Spleen (tissue), 11 donors: ENCODE measurements around the gene DEPDC4. TPM values are rescaled to one million over a fixed set of nuclear protein-coding genes. Genes with fewer than 3 reads are reported as not detected.
"Not testable (repeated sequence)": the region's sequence is repeated elsewhere in the genome, so short reads cannot be mapped to it uniquely, and the experiment has no call there.

Experiments
- DNase-seq: peaks from one replicate; pipeline ENCODE4 v3.0.0-alpha.2; 2020
- H3K27ac ChIP-seq, 8 donors: fragments of 200-600 bp; sonication (generic) in 7 of 8; 1 replicate in 4 of 8; 2 replicates in 4 of 8; pipeline versions ENCODE4 v1.5.0 to v1.8.0; 2016 to 2021; ENCODE audit warnings: inconsistent platforms in 4 of 8, mild to moderate bottlenecking in 4 of 8, moderate library complexity in 1 of 8
- H3K27me3 ChIP-seq, 7 donors: fragments of 200-600 bp; sonication (generic) in 6 of 7; replicated peaks in 1 of 7; 1 replicate in 4 of 7; 2 replicates in 3 of 7; pipeline versions ENCODE4 v1.5.0 to v1.8.0; 2016 to 2021; ENCODE audit warnings: inconsistent platforms in 3 of 7, mild to moderate bottlenecking in 1 of 7
- H3K36me3 ChIP-seq, 6 donors: fragments of 200-600 bp; sonication (generic) in 5 of 6; 1 replicate in 4 of 6; 2 replicates in 2 of 6; pipeline versions ENCODE4 v1.5.0 to v1.8.0; 2016 to 2021; ENCODE audit warnings: inconsistent platforms in 2 of 6
- H3K4me1 ChIP-seq, 6 donors: fragments of 200-600 bp; sonication (generic) in 5 of 6; 1 replicate in 3 of 6; 2 replicates in 3 of 6; pipeline versions ENCODE4 v1.5.0 to v1.8.0; 2016 to 2021; ENCODE audit warnings: inconsistent platforms in 3 of 6
- H3K4me3 ChIP-seq, 8 donors: fragments of 200-600 bp; sonication (generic) in 7 of 8; 1 replicate in 4 of 8; 2 replicates in 4 of 8; pipeline versions ENCODE4 v1.5.0 to v1.8.0; 2016 to 2021; ENCODE audit warnings: inconsistent platforms in 4 of 8, mild to moderate bottlenecking in 4 of 8, moderate library complexity in 2 of 8
- H3K9me3 ChIP-seq, 8 donors: fragments of 200-600 bp; sonication (generic) in 7 of 8; 1 replicate in 4 of 8; 2 replicates in 4 of 8; pipeline versions ENCODE4 v1.5.0 to v1.8.0; 2016 to 2021; ENCODE audit warnings: inconsistent platforms in 4 of 8
- POLR2A ChIP-seq, 3 donors: fragments of 450-650 bp; IDR thresholded peaks; one replicate each; pipeline ENCODE4 v1.5.1; 2017; ENCODE audit warnings: antibody characterized with exemption in 3 of 3, mild to moderate bottlenecking in 1 of 3
- POLR2AphosphoS5 ChIP-seq, 3 donors: sonication (generic); formaldehyde crosslinking; IDR thresholded peaks; one replicate each; pipeline ENCODE4 v1.5.1; 2017; ENCODE audit warnings: antibody characterized with exemption in 3 of 3
- WGBS, 5 donors: extraction: QIAGEN DNeasy Blood & Tissue Kit in 3 of 5; methylation state at CpG; one replicate each; pipeline versions ENCODE4 v1.1.5 to v1.1.7; 2013 to 2018; 5-methylcytosine and 5-hydroxymethylcytosine counted together
- intact Hi-C: fragments of 100-400 bp; cut with DNase I; formaldehyde crosslinking; loops from one replicate; pipeline ENCODE4 v1.15.0; 2023; ENCODE audit warnings: low total_unique reads
- polyA plus RNA-seq, 3 donors: library from polyadenylated mRNA; stranded (reverse); fragments of 200-250 nt; gene quantifications; one replicate each; pipeline ENCODE4 v1.2.1, GENCODE V29; 2013
- total RNA-seq, 7 donors: library from RNA; depleted of rRNA in 3 of 7; stranded (reverse); fragments of >200 nt in 3 of 7; fragmentation: NEBNext Ultra II Directional in 4 of 7; extraction: Animal tissue kit (Norgen Biotek cat#: 25700) in 4 of 7; gene quantifications; one replicate each; pipeline versions ENCODE4 v1.1.0 to v1.2.1, GENCODE V29; 2016 to 2021
- TF ChIP-seq, protein P1 (sequence below), 11 experiments: fragments of 200-600 bp in 7 of 11; fragments of 450-650 bp in 4 of 11; sonication (generic) in 4 of 11; IDR thresholded peaks in 8 of 11; conservative IDR thresholded peaks in 3 of 11; 1 replicate in 7 of 11; 2 replicates in 4 of 11; pipeline versions ENCODE4 v1.4.0 to v1.8.0; 2016 to 2021; ENCODE audit warnings: antibody characterized with exemption in 11 of 11, inconsistent platforms in 4 of 11, mild to moderate bottlenecking in 1 of 11
- donor health status: healthy with polysubstance abuse.
- donor health status: DM: no; HTN: no; CAD: no; lungs with moderate emphysema.
- donor health status: DM: no; HTN: no; CAD: no.
- donor health status: Bipolar disorder and iron deficiency.
- donor health status: healthy.
- donor health status: DM: no; HTN: no; CAD: no.
- donor health status: DM: yes; HTN: yes; CAD: no.

Gene DEPDC4
- total and polyA plus RNA-seq, 10 donors, result 0.22 to 1.4 (median 0.64) TPM; not detected in 2

DNA sequence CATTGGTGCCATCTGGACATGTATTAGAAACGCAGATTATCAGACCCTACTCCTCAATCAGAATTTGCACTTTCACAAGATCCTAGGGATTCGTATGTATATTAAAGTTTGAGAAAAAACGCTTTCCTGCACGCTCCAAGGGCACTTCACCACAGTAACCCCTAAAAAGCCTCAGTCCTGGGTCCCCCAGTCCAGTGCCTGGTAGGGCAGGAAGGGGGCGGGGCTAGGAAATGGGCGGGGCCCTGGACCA lies 369 bp downstream of the DEPDC4 start:
- 0 to 3% (median 1%) methylated on average over 5 to 6 of the region's 6 CpGs for WGBS, 5 donors
- Histone ChIP-seq H3K4me3 (peak overlapping the region; percentile 56 to 85 (median 78)), H3K36me3 (no peaks in the 10 kb centered on the region), H3K9me3 (no peaks in the 10 kb centered on the region), H3K27me3 (no peaks in the 10 kb centered on the region), H3K4me1 (peaks cover 16 to 45% (median 35%) of the 10 kb centered on the region in 6 donors), H3K27ac (peak overlapping the region; percentile 85 to 100 (median 97))
- intact Hi-C loops, result loop anchor here (5.0 kb wide), 1 partner anchor 59 kb away; no protein-coding TSS in a partner anchor
- TF ChIP-seq, protein P1, sequence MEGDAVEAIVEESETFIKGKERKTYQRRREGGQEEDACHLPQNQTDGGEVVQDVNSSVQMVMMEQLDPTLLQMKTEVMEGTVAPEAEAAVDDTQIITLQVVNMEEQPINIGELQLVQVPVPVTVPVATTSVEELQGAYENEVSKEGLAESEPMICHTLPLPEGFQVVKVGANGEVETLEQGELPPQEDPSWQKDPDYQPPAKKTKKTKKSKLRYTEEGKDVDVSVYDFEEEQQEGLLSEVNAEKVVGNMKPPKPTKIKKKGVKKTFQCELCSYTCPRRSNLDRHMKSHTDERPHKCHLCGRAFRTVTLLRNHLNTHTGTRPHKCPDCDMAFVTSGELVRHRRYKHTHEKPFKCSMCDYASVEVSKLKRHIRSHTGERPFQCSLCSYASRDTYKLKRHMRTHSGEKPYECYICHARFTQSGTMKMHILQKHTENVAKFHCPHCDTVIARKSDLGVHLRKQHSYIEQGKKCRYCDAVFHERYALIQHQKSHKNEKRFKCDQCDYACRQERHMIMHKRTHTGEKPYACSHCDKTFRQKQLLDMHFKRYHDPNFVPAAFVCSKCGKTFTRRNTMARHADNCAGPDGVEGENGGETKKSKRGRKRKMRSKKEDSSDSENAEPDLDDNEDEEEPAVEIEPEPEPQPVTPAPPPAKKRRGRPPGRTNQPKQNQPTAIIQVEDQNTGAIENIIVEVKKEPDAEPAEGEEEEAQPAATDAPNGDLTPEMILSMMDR (IDR thresholded peaks at IDR 0.05 in 8 of 11, conservative IDR thresholded peaks at IDR 0.05 in 3 of 11), result no peak
- TF ChIP-seq POLR2AphosphoS5 (IDR thresholded peaks at IDR 0.05) (no peak), POLR2A (IDR thresholded peaks at IDR 0.05) (no peak)
- DNase-seq, result peak; percentile 99

- no peak for DNase-seq
- Histone ChIP-seq H3K27ac (peak overlapping the region in 7 of 8 donors; percentile 95 to 100 (median 97)), H3K4me3 (peak overlapping the region in 7 of 8 donors; percentile 56 to 85 (median 81)), H3K27me3 (no peaks in the 10 kb centered on the region), H3K4me1 (peaks cover 16 to 40% (median 30%) of the 10 kb centered on the region in 6 donors), H3K36me3 (no peaks in the 10 kb centered on the region), H3K9me3 (no peaks in the 10 kb centered on the region)
- no peak for TF ChIP-seq POLR2A (IDR thresholded peaks at IDR 0.05)
- TF ChIP-seq POLR2AphosphoS5 (IDR thresholded peaks at IDR 0.05), result no peak
- TF ChIP-seq, protein P1 (IDR thresholded peaks at IDR 0.05 in 8 of 11, conservative IDR thresholded peaks at IDR 0.05 in 3 of 11), result no peak
- intact Hi-C loops, result loop anchor here (5.0 kb wide), 1 partner anchor 59 kb away; no protein-coding TSS in a partner anchor
- 70 to 83% (median 76%) methylated on average over 11 of the region's 11 CpGs for WGBS, 5 donors
Observed at GRCh38 chr12:100265732-100266584, 921 bp downstream of the DEPDC4 start.

DNA sequence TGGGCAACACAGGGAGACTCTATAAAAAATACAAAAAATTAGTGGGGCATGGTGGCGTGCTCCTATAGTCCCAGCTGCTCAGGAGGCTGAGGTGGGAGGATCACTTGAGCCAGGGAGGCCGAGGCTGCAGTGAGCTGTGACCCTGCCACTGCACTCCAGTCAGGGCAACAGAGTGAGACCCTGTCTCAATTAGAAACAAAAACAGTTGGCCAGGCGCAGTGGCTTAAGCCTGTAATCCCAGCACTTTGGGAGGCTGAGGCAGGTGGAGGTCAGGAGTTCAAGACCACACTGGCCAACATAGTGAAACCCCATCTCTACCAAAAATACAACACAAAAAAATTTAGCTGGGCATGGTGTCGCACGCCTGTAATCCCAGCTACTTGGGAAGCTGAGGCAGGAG lies 1.8 kb downstream of the DEPDC4 start:
- 97 to 99% (median 97%) methylated on average over 5 of the region's 5 CpGs for WGBS, 5 donors
- not testable (repeated sequence) for H3K4me3 ChIP-seq, H3K36me3 ChIP-seq, H3K27ac ChIP-seq, H3K9me3 ChIP-seq, H3K27me3 ChIP-seq, DNase-seq
- H3K4me1 ChIP-seq, result peaks cover 16 to 31% (median 25%) of the 10 kb centered on the region in 6 donors
- intact Hi-C loops, result loop anchor here (5.0 kb wide), 1 partner anchor 58 kb away; no protein-coding TSS in a partner anchor

DNA sequence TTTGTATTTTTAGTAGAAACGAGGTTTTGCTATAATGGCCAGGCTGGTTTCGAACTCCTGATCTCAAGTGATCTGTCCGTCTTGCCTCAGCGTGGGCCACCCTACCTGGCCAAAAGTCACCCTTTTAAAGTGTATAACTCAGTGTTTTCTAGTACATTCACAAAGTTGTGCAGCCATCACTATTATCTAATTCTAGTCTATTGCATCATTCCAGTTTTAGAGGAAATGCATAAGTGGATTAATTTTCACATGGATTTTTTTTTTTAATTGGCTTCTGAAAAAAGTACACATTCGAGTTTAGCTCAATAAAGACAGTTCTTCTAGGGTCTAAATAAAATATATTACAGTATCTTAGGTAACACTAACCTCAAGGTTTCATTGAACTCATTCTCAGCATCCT lies 3.7 kb downstream of the DEPDC4 start:
- no peak for DNase-seq
- intact Hi-C loops, result no loop called here
- TF ChIP-seq, protein P1 (IDR thresholded peaks at IDR 0.05 in 8 of 11, conservative IDR thresholded peaks at IDR 0.05 in 3 of 11), result no peak
- no peak for TF ChIP-seq POLR2AphosphoS5 (IDR thresholded peaks at IDR 0.05)
- no peak for TF ChIP-seq POLR2A (IDR thresholded peaks at IDR 0.05)
- Histone ChIP-seq H3K9me3 (no peaks in the 10 kb centered on the region), H3K4me1 (peaks cover under 1 to 12% (median 5%) of the 10 kb centered on the region in 6 donors), H3K4me3 (no peak overlapping the region), H3K27me3 (no peaks in the 10 kb centered on the region), H3K27ac (no peak overlapping the region), H3K36me3 (no peaks in the 10 kb centered on the region)
- 78 to 95% (median 88%) methylated on average over 5 of the region's 5 CpGs for WGBS, 5 donors
